ENCODE measurements around the gene RAMP3.

DNA sequence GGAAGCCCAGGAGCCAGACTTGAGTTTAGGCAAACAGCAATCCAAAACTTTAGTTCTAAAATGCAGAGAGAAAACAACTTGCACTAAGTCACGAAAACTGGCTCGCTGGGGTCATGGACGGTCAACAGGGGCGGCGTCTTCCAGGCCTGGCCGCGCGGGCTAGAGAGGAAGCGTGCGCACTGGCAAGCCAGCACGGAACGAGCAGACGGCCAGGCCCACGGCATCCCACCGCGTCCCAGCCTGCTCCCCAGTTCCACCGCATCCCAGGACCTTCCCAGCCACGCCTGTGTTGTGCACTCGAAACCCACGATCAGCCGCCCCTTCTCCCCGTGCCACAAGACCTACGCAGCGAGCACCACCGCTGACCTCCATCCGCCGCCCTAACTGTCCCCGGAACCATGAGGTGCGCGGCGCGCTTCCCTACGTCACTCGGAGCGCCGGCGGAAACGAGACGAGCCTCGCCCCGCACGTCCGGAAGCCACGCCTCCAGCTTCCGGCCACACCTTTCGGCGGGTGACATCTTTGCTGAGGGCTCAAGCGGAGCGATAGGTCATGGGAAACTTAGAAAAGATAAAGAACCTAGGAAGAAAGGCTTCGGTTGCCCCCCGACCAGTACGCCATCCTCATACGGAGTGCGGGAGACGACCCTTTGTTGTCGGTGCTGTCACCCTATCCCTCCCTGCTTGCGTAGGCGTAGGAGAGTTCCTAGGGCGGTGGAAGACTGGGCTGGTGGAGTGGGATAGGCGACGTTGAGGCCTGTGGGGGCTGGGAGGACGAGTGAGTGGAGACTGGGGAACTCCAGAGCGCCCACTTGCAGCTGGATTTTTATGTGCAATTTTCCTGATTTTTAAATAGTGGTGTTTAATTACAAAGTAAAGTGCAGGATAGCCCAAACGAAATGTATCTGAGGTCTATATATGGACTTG, 46.0 kb upstream of the RAMP3 start, which contains the start of gene TBRG4:
- TF ChIP-seq, protein P1, sequence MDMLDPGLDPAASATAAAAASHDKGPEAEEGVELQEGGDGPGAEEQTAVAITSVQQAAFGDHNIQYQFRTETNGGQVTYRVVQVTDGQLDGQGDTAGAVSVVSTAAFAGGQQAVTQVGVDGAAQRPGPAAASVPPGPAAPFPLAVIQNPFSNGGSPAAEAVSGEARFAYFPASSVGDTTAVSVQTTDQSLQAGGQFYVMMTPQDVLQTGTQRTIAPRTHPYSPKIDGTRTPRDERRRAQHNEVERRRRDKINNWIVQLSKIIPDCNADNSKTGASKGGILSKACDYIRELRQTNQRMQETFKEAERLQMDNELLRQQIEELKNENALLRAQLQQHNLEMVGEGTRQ (CRISPR knock-in tag; IDR thresholded peaks at IDR 0.05), result no peak
- no peak for TF ChIP-seq MYNN (IDR thresholded peaks at IDR 0.05)
- TF ChIP-seq MYNN (CRISPR knock-in tag; IDR thresholded peaks at IDR 0.05), result no peak
- no peak; the same call in 1 of the 2 replicates for TF ChIP-seq ZNF12 (CRISPR knock-in tag; IDR thresholded peaks at IDR 0.05)
- TF ChIP-seq, protein P2, sequence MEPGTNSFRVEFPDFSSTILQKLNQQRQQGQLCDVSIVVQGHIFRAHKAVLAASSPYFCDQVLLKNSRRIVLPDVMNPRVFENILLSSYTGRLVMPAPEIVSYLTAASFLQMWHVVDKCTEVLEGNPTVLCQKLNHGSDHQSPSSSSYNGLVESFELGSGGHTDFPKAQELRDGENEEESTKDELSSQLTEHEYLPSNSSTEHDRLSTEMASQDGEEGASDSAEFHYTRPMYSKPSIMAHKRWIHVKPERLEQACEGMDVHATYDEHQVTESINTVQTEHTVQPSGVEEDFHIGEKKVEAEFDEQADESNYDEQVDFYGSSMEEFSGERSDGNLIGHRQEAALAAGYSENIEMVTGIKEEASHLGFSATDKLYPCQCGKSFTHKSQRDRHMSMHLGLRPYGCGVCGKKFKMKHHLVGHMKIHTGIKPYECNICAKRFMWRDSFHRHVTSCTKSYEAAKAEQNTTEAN (CRISPR knock-in tag; IDR thresholded peaks at IDR 0.05), result peak; percentile 91; the same call in 1 of the 2 replicates
- peak; percentile 93; the same call in 1 of the 2 replicates for TF ChIP-seq PHF8 (IDR thresholded peaks at IDR 0.05; ENCODE audit: borderline replicate concordance, low read length)
- TF ChIP-seq, protein P3, sequence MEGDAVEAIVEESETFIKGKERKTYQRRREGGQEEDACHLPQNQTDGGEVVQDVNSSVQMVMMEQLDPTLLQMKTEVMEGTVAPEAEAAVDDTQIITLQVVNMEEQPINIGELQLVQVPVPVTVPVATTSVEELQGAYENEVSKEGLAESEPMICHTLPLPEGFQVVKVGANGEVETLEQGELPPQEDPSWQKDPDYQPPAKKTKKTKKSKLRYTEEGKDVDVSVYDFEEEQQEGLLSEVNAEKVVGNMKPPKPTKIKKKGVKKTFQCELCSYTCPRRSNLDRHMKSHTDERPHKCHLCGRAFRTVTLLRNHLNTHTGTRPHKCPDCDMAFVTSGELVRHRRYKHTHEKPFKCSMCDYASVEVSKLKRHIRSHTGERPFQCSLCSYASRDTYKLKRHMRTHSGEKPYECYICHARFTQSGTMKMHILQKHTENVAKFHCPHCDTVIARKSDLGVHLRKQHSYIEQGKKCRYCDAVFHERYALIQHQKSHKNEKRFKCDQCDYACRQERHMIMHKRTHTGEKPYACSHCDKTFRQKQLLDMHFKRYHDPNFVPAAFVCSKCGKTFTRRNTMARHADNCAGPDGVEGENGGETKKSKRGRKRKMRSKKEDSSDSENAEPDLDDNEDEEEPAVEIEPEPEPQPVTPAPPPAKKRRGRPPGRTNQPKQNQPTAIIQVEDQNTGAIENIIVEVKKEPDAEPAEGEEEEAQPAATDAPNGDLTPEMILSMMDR (IDR thresholded peaks at IDR 0.05 in 2 of 3, conservative IDR thresholded peaks at IDR 0.05 in 1 of 3; ENCODE audit: insufficient read depth in 2 of 3, low read depth in 1 of 3, low read length in 3 of 3), result peak; percentile 57 to 73 (median 68)
- TF ChIP-seq L3MBTL2 (IDR thresholded peaks at IDR 0.05), result peak; percentile 64; the same call in 1 of the 2 replicates
